Measurements from ENCODE around the gene PACRG. TPM values are rescaled to one million over a fixed set of nuclear protein-coding genes. Genes with fewer than 3 reads are reported as not detected.

PACRG gene
- polyA plus RNA-seq, 1 donor (not counting 4 experiments of a cell fraction or from before 2014, with no cell fraction given) = 0.31 TPM

DNA sequence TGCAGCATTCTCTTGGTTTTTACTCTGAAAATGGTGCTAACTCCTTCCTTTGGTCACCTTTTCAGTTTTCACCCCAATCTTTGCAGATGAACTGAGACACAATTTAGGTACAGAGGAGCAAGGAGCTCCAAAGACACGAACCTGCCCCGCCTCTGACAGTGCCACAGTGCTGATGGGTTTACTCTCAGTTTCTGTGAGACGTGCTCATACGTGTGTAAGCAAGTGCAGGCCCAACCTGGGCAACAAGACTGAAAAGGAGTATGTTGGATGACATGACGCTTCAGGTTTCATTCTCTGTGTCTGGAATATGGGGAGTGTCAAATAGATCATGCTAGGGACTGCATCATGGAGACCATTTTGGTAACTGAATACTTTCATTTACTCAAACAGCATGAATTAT lies 352.5 kb downstream of the PACRG start:
- H3K4me2 ChIP-seq (ENCODE audit: control insufficient read depth, extremely low read depth, insufficient read depth, low read depth, low read length) = no peak overlapping the region
- no peaks in the 10 kb centered on the region for H3K9me1 ChIP-seq (ENCODE audit: control insufficient read depth, extremely low read depth, insufficient read depth, low read length)
- H3K9ac ChIP-seq (ENCODE audit: control insufficient read depth, extremely low read depth, insufficient read depth, low read length) = no peak overlapping the region
- H3K27ac ChIP-seq (ENCODE audit: control insufficient read depth, insufficient read depth, low read length) = no peak overlapping the region
- H3K27me3 ChIP-seq (ENCODE audit: control insufficient read depth, extremely low read depth, insufficient read depth, low read length) = no peaks in the 10 kb centered on the region
- dilution Hi-C loops (cut with MboI; ENCODE audit: extremely low pct_ligation_motif_present, low sequenced_read_pairs) = no loop called here
- H3K4me3 ChIP-seq (ENCODE audit: control insufficient read depth in 2 of 3, extremely low read depth in 1 of 3, insufficient read depth in 2 of 3, low read depth in 1 of 3, low read length in 3 of 3) = no peak overlapping the region
- H3K4me1 ChIP-seq (ENCODE audit: control insufficient read depth, extremely low read depth, insufficient read depth, low read length) = no peaks in the 10 kb centered on the region
- DNase-seq (ENCODE audit: low read depth, low spot score) (no peak), FAIRE-seq (no peak)
- no peaks in the 10 kb centered on the region for H3K9me3 ChIP-seq (ENCODE audit: control insufficient read depth, low read depth, low read length)
- H3K79me2 ChIP-seq (ENCODE audit: control insufficient read depth, insufficient read depth, low read length) = no peaks in the 10 kb centered on the region
- no peak overlapping the region for H2AFZ ChIP-seq (ENCODE audit: control insufficient read depth, low read length)
- TF ChIP-seq, protein P1, sequence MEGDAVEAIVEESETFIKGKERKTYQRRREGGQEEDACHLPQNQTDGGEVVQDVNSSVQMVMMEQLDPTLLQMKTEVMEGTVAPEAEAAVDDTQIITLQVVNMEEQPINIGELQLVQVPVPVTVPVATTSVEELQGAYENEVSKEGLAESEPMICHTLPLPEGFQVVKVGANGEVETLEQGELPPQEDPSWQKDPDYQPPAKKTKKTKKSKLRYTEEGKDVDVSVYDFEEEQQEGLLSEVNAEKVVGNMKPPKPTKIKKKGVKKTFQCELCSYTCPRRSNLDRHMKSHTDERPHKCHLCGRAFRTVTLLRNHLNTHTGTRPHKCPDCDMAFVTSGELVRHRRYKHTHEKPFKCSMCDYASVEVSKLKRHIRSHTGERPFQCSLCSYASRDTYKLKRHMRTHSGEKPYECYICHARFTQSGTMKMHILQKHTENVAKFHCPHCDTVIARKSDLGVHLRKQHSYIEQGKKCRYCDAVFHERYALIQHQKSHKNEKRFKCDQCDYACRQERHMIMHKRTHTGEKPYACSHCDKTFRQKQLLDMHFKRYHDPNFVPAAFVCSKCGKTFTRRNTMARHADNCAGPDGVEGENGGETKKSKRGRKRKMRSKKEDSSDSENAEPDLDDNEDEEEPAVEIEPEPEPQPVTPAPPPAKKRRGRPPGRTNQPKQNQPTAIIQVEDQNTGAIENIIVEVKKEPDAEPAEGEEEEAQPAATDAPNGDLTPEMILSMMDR (optimal IDR thresholded peaks at IDR 0.05 in 1 of 3, IDR thresholded peaks at IDR 0.05 in 1 of 3, conservative IDR thresholded peaks at IDR 0.05 in 1 of 3; ENCODE audit: extremely low read depth in 1 of 3, insufficient read depth in 2 of 3, low read length in 3 of 3) = no peak
- H3K36me3 ChIP-seq (ENCODE audit: control insufficient read depth in 2 of 2, extremely low read depth in 1 of 2, insufficient read depth in 2 of 2, low read length in 2 of 2) = no peaks in the 10 kb centered on the region
- no peaks in the 10 kb centered on the region for H4K20me1 ChIP-seq (ENCODE audit: control insufficient read depth, extremely low read depth, insufficient read depth, low read length)

DNA sequence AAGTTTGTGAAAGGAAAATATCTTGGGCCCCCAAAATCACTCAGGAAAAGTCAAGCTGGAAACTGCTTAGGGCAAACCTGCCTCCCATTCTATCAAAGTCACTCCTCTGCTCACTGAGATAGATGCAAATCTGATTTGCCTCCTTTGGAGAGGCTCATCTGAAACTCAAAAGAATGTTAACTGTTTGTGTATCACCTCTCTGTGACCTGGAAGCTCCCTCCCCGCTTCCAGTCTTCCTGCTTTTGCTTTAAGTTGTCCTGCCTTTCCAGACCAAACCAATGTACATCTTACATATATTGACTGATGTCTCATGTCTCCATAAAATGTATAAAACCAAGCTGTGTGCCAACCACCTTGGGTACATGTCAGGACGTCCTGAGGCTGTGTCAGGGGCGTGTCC lies 355.4 kb downstream of the PACRG start:
- TF ChIP-seq, protein P1 (optimal IDR thresholded peaks at IDR 0.05 in 1 of 3, IDR thresholded peaks at IDR 0.05 in 1 of 3, conservative IDR thresholded peaks at IDR 0.05 in 1 of 3; ENCODE audit: extremely low read depth in 1 of 3, insufficient read depth in 2 of 3, low read length in 3 of 3) = no peak
- TF ChIP-seq EZH2 (IDR thresholded peaks at IDR 0.05; ENCODE audit: low read length) = no peak
- peaks cover 4% of the 10 kb centered on the region for H3K27me3 ChIP-seq (ENCODE audit: control insufficient read depth, extremely low read depth, insufficient read depth, low read length)
- H3K9ac ChIP-seq (ENCODE audit: control insufficient read depth, extremely low read depth, insufficient read depth, low read length) = no peak overlapping the region
- H3K27ac ChIP-seq (ENCODE audit: control insufficient read depth, insufficient read depth, low read length) = no peak overlapping the region
- no peaks in the 10 kb centered on the region for H3K36me3 ChIP-seq (ENCODE audit: control insufficient read depth in 2 of 2, extremely low read depth in 1 of 2, insufficient read depth in 2 of 2, low read length in 2 of 2)
- no peaks in the 10 kb centered on the region for H3K4me1 ChIP-seq (ENCODE audit: control insufficient read depth, extremely low read depth, insufficient read depth, low read length)
- DNase-seq (ENCODE audit: low read depth, low spot score) (no peak), FAIRE-seq (no peak)
- no peak overlapping the region for H3K4me2 ChIP-seq (ENCODE audit: control insufficient read depth, extremely low read depth, insufficient read depth, low read depth, low read length)
- no peaks in the 10 kb centered on the region for H3K9me1 ChIP-seq (ENCODE audit: control insufficient read depth, extremely low read depth, insufficient read depth, low read length)
- no peaks in the 10 kb centered on the region for H3K79me2 ChIP-seq (ENCODE audit: control insufficient read depth, insufficient read depth, low read length)
- H4K20me1 ChIP-seq (ENCODE audit: control insufficient read depth, extremely low read depth, insufficient read depth, low read length) = no peaks in the 10 kb centered on the region
- no peak overlapping the region for H2AFZ ChIP-seq (ENCODE audit: control insufficient read depth, low read length)
- no peaks in the 10 kb centered on the region for H3K9me3 ChIP-seq (ENCODE audit: control insufficient read depth, low read depth, low read length)
- H3K4me3 ChIP-seq (ENCODE audit: control insufficient read depth in 2 of 3, extremely low read depth in 1 of 3, insufficient read depth in 2 of 3, low read depth in 1 of 3, low read length in 3 of 3) = no peak overlapping the region
- dilution Hi-C loops (cut with MboI; ENCODE audit: extremely low pct_ligation_motif_present, low sequenced_read_pairs) = no loop called here
